ENCODE data around the gene BRSK1. TPM values are rescaled to one million over a fixed set of nuclear protein-coding genes. Genes with fewer than 3 reads are reported as not detected.

Gene BRSK1
- total and polyA plus RNA-seq, 2 of the 13 experiments (the other 11 are each of a cell fraction or from before 2014, with no cell fraction given): 0.18 to 1.2 TPM

DNA sequence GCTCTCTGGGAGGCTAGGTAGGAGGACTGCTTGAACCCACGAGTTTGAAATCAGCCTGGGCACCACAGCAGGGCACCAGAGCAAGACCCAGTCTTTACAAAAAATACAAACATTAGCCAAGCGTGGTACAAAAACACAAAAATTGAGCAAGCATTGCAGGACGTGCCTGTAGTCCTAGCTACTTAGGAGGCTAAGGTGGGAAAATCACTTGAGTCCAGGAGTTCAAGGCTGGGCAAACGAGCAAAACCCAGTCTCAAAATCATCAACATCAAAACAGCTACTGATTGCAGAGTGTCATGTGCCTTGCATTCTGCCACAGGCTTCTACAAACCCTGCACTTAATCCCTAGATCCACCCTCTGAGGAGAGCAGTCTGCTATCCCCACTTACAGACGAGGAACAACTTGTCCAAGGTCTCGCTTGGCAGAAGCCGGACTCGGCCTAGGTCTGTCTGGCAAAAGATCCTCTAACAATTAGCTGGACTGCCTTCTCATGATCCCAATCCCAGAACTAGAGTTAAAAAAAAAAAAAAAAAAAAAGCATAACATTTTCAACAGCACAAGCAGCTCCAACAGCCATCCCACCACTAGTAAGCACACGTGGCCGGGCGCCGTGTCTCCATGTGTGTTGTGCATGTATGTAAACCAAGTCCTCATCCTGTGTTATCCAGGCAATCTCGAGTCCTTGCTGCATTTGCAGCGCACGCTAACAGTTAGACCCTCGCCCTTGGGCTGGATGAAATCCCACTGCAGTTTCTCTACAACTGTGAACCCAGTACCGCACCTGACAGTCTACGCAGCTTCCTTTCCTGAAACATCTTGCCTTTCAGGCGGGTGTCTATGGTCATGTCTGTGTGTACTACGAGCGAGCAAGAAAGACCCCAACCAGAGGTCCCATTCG lies 27.0 kb upstream of the BRSK1 start (continued):
- TF ChIP-seq, protein P1, sequence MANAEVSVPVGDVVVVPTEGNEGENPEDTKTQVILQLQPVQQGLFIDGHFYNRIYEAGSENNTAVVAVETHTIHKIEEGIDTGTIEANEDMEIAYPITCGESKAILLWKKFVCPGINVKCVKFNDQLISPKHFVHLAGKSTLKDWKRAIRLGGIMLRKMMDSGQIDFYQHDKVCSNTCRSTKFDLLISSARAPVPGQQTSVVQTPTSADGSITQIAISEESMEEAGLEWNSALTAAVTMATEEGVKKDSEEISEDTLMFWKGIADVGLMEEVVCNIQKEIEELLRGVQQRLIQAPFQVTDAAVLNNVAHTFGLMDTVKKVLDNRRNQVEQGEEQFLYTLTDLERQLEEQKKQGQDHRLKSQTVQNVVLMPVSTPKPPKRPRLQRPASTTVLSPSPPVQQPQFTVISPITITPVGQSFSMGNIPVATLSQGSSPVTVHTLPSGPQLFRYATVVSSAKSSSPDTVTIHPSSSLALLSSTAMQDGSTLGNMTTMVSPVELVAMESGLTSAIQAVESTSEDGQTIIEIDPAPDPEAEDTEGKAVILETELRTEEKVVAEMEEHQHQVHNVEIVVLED (CRISPR knock-in tag; IDR thresholded peaks at IDR 0.05; ENCODE audit: borderline replicate concordance): no peak
- TF ChIP-seq GLI4 (CRISPR knock-in tag; IDR thresholded peaks at IDR 0.05; ENCODE audit: borderline replicate concordance): no peak
- TF ChIP-seq, protein P2, sequence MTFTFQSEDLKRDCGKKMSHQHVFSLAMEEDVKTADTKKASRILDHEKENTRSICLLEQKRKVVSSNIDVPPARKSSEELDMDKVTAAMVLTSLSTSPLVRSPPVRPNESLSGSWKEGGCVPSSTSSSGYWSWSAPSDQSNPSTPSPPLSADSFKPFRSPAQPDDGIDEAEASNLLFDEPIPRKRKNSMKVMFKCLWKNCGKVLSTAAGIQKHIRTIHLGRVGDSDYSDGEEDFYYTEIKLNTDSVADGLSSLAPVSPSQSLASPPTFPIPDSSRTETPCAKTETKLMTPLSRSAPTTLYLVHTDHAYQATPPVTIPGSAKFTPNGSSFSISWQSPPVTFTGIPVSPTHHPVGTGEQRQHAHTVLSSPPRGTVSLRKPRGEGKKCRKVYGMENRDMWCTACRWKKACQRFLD (CRISPR knock-in tag; IDR thresholded peaks at IDR 0.05; ENCODE audit: borderline replicate concordance): no peak
- no peak for TF ChIP-seq ZNF777 (CRISPR knock-in tag; IDR thresholded peaks at IDR 0.05)
- TF ChIP-seq ZNF44 (CRISPR knock-in tag; IDR thresholded peaks at IDR 0.05): no peak
- TF ChIP-seq, protein P3, sequence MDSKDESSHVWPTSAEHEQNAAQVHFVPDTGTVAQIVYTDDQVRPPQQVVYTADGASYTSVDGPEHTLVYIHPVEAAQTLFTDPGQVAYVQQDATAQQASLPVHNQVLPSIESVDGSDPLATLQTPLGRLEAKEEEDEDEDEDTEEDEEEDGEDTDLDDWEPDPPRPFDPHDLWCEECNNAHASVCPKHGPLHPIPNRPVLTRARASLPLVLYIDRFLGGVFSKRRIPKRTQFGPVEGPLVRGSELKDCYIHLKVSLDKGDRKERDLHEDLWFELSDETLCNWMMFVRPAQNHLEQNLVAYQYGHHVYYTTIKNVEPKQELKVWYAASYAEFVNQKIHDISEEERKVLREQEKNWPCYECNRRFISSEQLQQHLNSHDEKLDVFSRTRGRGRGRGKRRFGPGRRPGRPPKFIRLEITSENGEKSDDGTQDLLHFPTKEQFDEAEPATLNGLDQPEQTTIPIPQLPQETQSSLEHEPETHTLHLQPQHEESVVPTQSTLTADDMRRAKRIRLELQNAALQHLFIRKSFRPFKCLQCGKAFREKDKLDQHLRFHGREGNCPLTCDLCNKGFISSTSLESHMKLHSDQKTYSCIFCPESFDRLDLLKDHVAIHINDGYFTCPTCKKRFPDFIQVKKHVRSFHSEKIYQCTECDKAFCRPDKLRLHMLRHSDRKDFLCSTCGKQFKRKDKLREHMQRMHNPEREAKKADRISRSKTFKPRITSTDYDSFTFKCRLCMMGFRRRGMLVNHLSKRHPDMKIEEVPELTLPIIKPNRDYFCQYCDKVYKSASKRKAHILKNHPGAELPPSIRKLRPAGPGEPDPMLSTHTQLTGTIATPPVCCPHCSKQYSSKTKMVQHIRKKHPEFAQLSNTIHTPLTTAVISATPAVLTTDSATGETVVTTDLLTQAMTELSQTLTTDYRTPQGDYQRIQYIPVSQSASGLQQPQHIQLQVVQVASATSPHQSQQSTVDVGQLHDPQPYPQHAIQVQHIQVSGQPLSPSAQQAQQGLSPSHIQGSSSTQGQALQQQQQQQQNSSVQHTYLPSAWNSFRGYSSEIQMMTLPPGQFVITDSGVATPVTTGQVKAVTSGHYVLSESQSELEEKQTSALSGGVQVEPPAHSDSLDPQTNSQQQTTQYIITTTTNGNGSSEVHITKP (CRISPR knock-in tag; IDR thresholded peaks at IDR 0.05; ENCODE audit: low read depth): no peak
- TF ChIP-seq EHMT2 (IDR thresholded peaks at IDR 0.05; ENCODE audit: borderline replicate concordance, low read depth, low read length): no peak
- TF ChIP-seq ASH2L (IDR thresholded peaks at IDR 0.05; ENCODE audit: insufficient read length, low read depth, low read length): no peak
- TF ChIP-seq ZNF768 (CRISPR knock-in tag; IDR thresholded peaks at IDR 0.05): no peak
- no peak for TF ChIP-seq SAFB2 (CRISPR knock-in tag; IDR thresholded peaks at IDR 0.05; ENCODE audit: borderline replicate concordance, low read depth)
- TF ChIP-seq ZNF33A (CRISPR knock-in tag; IDR thresholded peaks at IDR 0.05; ENCODE audit: borderline replicate concordance): no peak
- TF ChIP-seq, protein P4, sequence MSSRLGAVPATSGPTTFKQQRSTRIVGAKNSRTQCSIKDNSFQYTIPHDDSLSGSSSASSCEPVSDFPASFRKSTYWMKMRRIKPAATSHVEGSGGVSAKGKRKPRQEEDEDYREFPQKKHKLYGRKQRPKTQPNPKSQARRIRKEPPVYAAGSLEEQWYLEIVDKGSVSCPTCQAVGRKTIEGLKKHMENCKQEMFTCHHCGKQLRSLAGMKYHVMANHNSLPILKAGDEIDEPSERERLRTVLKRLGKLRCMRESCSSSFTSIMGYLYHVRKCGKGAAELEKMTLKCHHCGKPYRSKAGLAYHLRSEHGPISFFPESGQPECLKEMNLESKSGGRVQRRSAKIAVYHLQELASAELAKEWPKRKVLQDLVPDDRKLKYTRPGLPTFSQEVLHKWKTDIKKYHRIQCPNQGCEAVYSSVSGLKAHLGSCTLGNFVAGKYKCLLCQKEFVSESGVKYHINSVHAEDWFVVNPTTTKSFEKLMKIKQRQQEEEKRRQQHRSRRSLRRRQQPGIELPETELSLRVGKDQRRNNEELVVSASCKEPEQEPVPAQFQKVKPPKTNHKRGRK (CRISPR knock-in tag; IDR thresholded peaks at IDR 0.05): no peak
- TF ChIP-seq, protein P5, sequence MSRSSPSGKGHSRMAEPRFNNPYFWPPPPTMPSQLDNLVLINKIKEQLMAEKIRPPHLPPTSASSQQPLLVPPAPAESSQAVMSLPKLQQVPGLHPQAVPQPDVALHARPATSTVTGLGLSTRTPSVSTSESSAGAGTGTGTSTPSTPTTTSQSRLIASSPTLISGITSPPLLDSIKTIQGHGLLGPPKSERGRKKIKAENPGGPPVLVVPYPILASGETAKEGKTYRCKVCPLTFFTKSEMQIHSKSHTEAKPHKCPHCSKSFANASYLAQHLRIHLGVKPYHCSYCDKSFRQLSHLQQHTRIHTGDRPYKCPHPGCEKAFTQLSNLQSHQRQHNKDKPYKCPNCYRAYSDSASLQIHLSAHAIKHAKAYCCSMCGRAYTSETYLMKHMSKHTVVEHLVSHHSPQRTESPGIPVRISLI (CRISPR knock-in tag; IDR thresholded peaks at IDR 0.05; ENCODE audit: borderline replicate concordance): 0 out of 2 replicates have a peak, but pooled peaks have one; percentile 11
- no peak for TF ChIP-seq SMC3 (IDR thresholded peaks at IDR 0.05; ENCODE audit: low read length)
- no peak for TF ChIP-seq ZNF552 (CRISPR knock-in tag; IDR thresholded peaks at IDR 0.05; ENCODE audit: borderline replicate concordance)
- peak; percentile 15 for TF ChIP-seq SKI (IDR thresholded peaks at IDR 0.05; ENCODE audit: partially characterized antibody)
- no peak for TF ChIP-seq FOXK1 (CRISPR knock-in tag; IDR thresholded peaks at IDR 0.05; ENCODE audit: borderline replicate concordance, low read depth)
